ENCODE results near the gene KRT73. TPM values are rescaled to one million over a fixed set of nuclear protein-coding genes. Genes with fewer than 3 reads are reported as not detected.

KRT73 gene
- total RNA-seq, 1 donor from 2014 or later, result not detected

GRCh38 chr12:52630599-52631200, 12.3 kb upstream of the KRT73 start:
- no peaks in the 10 kb centered on the region for H3K36me3 Mint-ChIP-seq (ENCODE audit: insufficient read depth)
- no peaks in the 10 kb centered on the region for H3K9me3 Mint-ChIP-seq (ENCODE audit: low read depth)
- no peak for TF ChIP-seq CTCF (IDR thresholded peaks at IDR 0.05; ENCODE audit: unreplicated experiment)
- peaks cover 57% of the 10 kb centered on the region for H3K27me3 Mint-ChIP-seq
- no peak overlapping the region for H3K4me3 Mint-ChIP-seq (ENCODE audit: low read depth)
- H3K27ac Mint-ChIP-seq, result no peak overlapping the region
- no peak for DNase-seq (ENCODE audit: low spot score, unreplicated experiment)
- no peaks in the 10 kb centered on the region for H3K4me1 Mint-ChIP-seq (ENCODE audit: low read depth)

DNA sequence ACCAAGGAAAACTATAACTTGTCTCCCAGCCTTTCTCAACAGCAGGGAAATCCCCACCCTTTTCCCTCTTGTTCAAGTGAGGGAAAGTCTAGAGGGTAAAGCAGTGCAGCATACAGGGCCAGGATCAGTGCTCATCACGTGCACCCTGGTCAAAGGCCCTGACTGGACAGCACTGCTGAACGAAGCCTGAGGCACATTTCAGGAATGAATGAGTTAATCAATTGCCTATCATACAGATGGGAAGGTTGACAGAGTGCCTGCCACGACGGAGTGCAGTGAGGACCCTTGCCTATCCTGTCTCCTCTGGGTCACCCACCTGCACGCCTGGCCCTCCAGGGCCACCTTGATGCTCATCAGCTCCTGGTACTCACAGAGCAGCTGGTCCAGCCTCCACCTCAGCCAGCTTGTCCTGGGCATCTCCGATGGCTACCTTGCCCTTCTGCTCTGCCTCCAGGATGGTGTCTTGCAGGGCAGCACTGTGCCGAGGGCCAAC, 11.7 kb upstream of the KRT73 start:
- Mint-ChIP-seq H3K36me3 (ENCODE audit: insufficient read depth) (no peaks in the 10 kb centered on the region), H3K4me1 (ENCODE audit: low read depth) (no peaks in the 10 kb centered on the region), H3K4me3 (ENCODE audit: low read depth) (no peak overlapping the region), H3K27ac (no peak overlapping the region), H3K27me3 (peaks cover 61% of the 10 kb centered on the region), H3K9me3 (ENCODE audit: low read depth) (no peaks in the 10 kb centered on the region)
- DNase-seq (ENCODE audit: low spot score, unreplicated experiment), result no peak
- no peak for TF ChIP-seq CTCF (IDR thresholded peaks at IDR 0.05; ENCODE audit: unreplicated experiment)

DNA sequence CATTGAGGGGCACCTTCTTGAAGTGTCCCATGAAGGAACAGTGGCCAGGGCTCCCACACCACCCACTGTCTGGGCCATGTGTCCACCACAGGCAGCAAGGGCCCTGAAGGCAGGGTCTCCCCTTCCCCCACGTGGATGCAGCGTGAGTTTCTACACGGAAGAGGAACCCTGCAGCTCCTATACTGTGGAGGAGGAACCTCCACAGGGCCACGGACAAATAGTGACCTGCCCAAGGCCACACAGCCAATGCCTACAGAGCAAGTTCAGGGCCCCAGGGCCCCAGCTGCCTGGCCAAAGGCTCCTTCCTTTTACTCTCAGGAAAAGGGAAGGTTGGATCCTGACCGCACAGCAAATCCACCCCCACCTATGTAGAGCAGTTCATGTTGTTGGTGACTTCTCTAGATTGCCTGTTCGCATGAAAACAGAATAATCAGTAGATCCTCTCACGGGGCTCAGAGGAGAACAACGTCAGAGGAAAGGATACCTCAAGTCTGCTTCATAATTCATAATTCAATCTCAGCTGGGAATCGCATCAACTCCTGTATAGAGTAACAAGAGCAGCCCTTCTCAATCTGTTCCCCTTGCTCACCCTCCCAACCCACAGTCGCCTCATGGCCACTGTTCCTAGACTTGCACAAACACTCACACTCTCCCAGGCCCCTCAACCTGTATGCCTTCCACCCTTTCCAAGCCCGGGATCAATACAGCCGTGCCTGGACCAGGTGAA, 11.1 kb upstream of the KRT73 start:
- no peak for DNase-seq (ENCODE audit: low spot score, unreplicated experiment)
- Mint-ChIP-seq H3K27ac (no peak overlapping the region), H3K27me3 (peaks cover 62% of the 10 kb centered on the region), H3K36me3 (ENCODE audit: insufficient read depth) (no peaks in the 10 kb centered on the region), H3K4me3 (ENCODE audit: low read depth) (no peak overlapping the region), H3K4me1 (ENCODE audit: low read depth) (no peaks in the 10 kb centered on the region), H3K9me3 (ENCODE audit: low read depth) (no peaks in the 10 kb centered on the region)
- TF ChIP-seq CTCF (IDR thresholded peaks at IDR 0.05; ENCODE audit: unreplicated experiment), result no peak

GRCh38 chr12:52628841-52629240, 10.5 kb upstream of the KRT73 start:
- no peak for DNase-seq (ENCODE audit: low spot score, unreplicated experiment)
- Mint-ChIP-seq H3K27ac (no peak overlapping the region), H3K4me3 (ENCODE audit: low read depth) (no peak overlapping the region), H3K36me3 (ENCODE audit: insufficient read depth) (no peaks in the 10 kb centered on the region), H3K4me1 (ENCODE audit: low read depth) (no peaks in the 10 kb centered on the region), H3K27me3 (peaks cover 56% of the 10 kb centered on the region), H3K9me3 (ENCODE audit: low read depth) (no peaks in the 10 kb centered on the region)
- no peak for TF ChIP-seq CTCF (IDR thresholded peaks at IDR 0.05; ENCODE audit: unreplicated experiment)

DNA sequence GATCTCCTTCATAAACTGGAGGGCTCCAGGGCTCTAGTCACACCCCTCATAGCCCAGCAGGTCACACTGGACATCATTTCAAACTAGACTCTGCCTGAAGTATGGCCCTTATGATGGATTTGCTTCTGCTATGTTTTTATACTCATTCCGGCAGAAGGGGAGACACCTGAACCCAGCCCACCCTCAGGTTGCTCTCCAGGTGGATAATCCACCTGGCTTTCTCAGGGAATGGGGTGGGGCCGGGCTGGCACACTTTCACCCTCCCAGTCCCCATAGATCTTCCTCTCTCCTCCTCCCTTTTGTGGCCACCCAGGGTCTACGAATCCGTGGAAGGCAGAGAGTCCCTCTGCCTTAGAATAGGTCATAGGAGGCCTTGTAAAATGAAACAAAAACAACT, 9.8 kb upstream of the KRT73 start:
- Mint-ChIP-seq H3K27ac (no peak overlapping the region), H3K4me1 (ENCODE audit: low read depth) (no peaks in the 10 kb centered on the region), H3K4me3 (ENCODE audit: low read depth) (no peak overlapping the region), H3K9me3 (ENCODE audit: low read depth) (no peaks in the 10 kb centered on the region), H3K36me3 (ENCODE audit: insufficient read depth) (no peaks in the 10 kb centered on the region), H3K27me3 (peaks cover 52% of the 10 kb centered on the region)
- no peak for DNase-seq (ENCODE audit: low spot score, unreplicated experiment)
- no peak for TF ChIP-seq CTCF (IDR thresholded peaks at IDR 0.05; ENCODE audit: unreplicated experiment)
